K562 (cell line): Measurements from ENCODE around the gene CASR. TPM values are rescaled to one million over a fixed set of nuclear protein-coding genes. Genes with fewer than 3 reads are reported as not detected.
A peak's percentile ranks its signal among the peaks of the same experiment; 100 is the strongest.

ENCODE experiments used
- ATAC-seq: fragments of 200-7000 bp; cut with Tn5 transposase; 3 replicates; pipeline ENCODE4 v1.9.1; 2020; ENCODE audit warnings: moderate library complexity
- BruUV-seq: library from RNA; stranded (reverse); fragments of 400-500 nt; replicated peaks from 2 replicates; lab custom pipeline; 2021; lab: Mats Ljungman, UMichigan
- CTCF ChIA-PET: fragments of 300-600 bp; formaldehyde crosslinking; extraction: SDS; loops from one replicate; lab custom pipeline; 2021; ENCODE audit warnings: low intra/inter-chr PET ratio; lab: Yijun Ruan, JAX
- POLR2A ChIA-PET: fragments of 300-600, 350-650 bp; sonication (Branson Sonifier 250); formaldehyde crosslinking; extraction: SDS; loops from one replicate; lab custom pipeline; 2021; ENCODE audit warnings: antibody characterized with exemption, inconsistent platforms; lab: Yijun Ruan, JAX
- DNase-seq, 4 experiments: peaks; one replicate each; pipeline versions ENCODE4 v3.0.0 to v3.0.0-alpha.2; 2011 to 2018; ENCODE audit warnings: low spot score in 3 of 4, mixed read lengths in 3 of 4; ENCODE audit errors: extremely low read depth in 1 of 4
- FAIRE-seq: peaks from 2 replicates; lab custom pipeline; 2011; peaks lifted over from hg19 to GRCh38; lab: Jason Lieb, UNC
- H2AFZ ChIP-seq: 2 replicates; pipeline ENCODE4 v1.6.0; 2011; ENCODE audit warnings: low read depth, low read length, control low read depth, inconsistent platforms
- H3K27ac ChIP-seq: fragments of 200-600 bp; 3 replicates; pipeline ENCODE4 v1.8.0; 2011; ENCODE audit warnings: low read depth, mild to moderate bottlenecking, control low read depth, inconsistent platforms, low read length, moderate library complexity, mixed read lengths; ENCODE audit errors: extremely low read depth
- H3K27me3 ChIP-seq, 2 experiments: fragments of 300-600 bp in 1 of 2; 2 replicates in 1 of 2; 3 replicates in 1 of 2; pipeline versions ENCODE4 v1.6.0 to v1.8.0; 2011; ENCODE audit warnings: inconsistent platforms in 2 of 2, low read length in 2 of 2, mild to moderate bottlenecking in 1 of 2, mixed read lengths in 1 of 2, moderate library complexity in 1 of 2; ENCODE audit not compliant: control insufficient read depth in 2 of 2, insufficient read depth in 2 of 2
- H3K36me3 ChIP-seq: fragments of 300-600 bp; 3 replicates; pipeline ENCODE4 v1.8.0; 2011; ENCODE audit warnings: mild to moderate bottlenecking, low read length, inconsistent platforms; ENCODE audit not compliant: control insufficient read depth, insufficient read depth
- H3K4me1 ChIP-seq, 2 experiments: fragments of 200-600 bp in 1 of 2; replicated peaks in 1 of 2; 2 replicates in 1 of 2; 3 replicates in 1 of 2; pipeline versions ENCODE4 v1.5.1 to v1.8.0; 2011; ENCODE audit warnings: inconsistent platforms in 2 of 2, low read length in 2 of 2, mild to moderate bottlenecking in 1 of 2, mixed read lengths in 1 of 2, moderate library complexity in 1 of 2; ENCODE audit not compliant: control insufficient read depth in 2 of 2, insufficient read depth in 2 of 2
- H3K4me2 ChIP-seq: 2 replicates; pipeline ENCODE4 v1.6.1; 2011; ENCODE audit warnings: low read length, control low read depth, inconsistent platforms, mixed read lengths; ENCODE audit not compliant: insufficient read depth
- H3K4me3 ChIP-seq: fragments of 200-600 bp; sonication (generic), shearing (Covaris generic); 2 replicates; pipeline ENCODE4 v1.5.1; 2016; ENCODE audit warnings: control low read depth, inconsistent platforms
- H3K79me2 ChIP-seq: fragments of 200-600 bp; 3 replicates; pipeline ENCODE4 v1.8.0; 2011; ENCODE audit warnings: low read length, inconsistent platforms; ENCODE audit not compliant: control insufficient read depth, insufficient read depth
- H3K9ac ChIP-seq, 2 experiments: 2 replicates each; pipeline versions ENCODE4 v1.6.0 to v1.6.1; 2011; ENCODE audit warnings: low read depth in 2 of 2, low read length in 2 of 2, control low read depth in 1 of 2, inconsistent platforms in 1 of 2, mild to moderate bottlenecking in 1 of 2, mixed read lengths in 1 of 2; ENCODE audit not compliant: insufficient read depth in 1 of 2
- H3K9me1 ChIP-seq: one replicate; pipeline ENCODE4 v1.6.0; 2011; ENCODE audit warnings: inconsistent platforms, mild to moderate bottlenecking, low read length, moderate library complexity; ENCODE audit not compliant: control insufficient read depth, insufficient read depth
- H3K9me3 ChIP-seq: replicated peaks from 2 replicates; pipeline ENCODE4 v1.5.1; 2011; ENCODE audit warnings: low read depth, low read length, inconsistent platforms; ENCODE audit not compliant: control insufficient read depth, insufficient read depth
- H4K20me1 ChIP-seq: replicated peaks from 2 replicates; pipeline ENCODE4 v1.6.1; 2011; ENCODE audit warnings: low read length, inconsistent platforms, mixed read lengths; ENCODE audit not compliant: control insufficient read depth, insufficient read depth
- CC2D1A ChIP-seq: fragments of 450-650 bp; IDR thresholded peaks from 2 replicates; pipeline ENCODE4 v1.6.1; 2017; ENCODE audit warnings: mild to moderate bottlenecking
- DNMT1 ChIP-seq: fragments of 450-650 bp; IDR thresholded peaks from 2 replicates; pipeline ENCODE4 v1.6.1; 2016; ENCODE audit warnings: antibody characterized with exemption, mild to moderate bottlenecking
- RAD21 ChIP-seq, 2 experiments: fragments of 250-450 bp in 1 of 2; fragments of 450-650 bp in 1 of 2; sonication (Bioruptor Pico) in 1 of 2; formaldehyde crosslinking in 1 of 2; IDR thresholded peaks in 1 of 2; conservative IDR thresholded peaks in 1 of 2; 2 replicates each; pipeline versions ENCODE4 v1.4.0 to v1.8.0; 2020 to 2022; ENCODE audit warnings: mild to moderate bottlenecking in 2 of 2, moderate library complexity in 1 of 2
- WGBS: fragments of 100-300 bp; shearing (Covaris generic); methylation state at CpG from one replicate; pipeline ENCODE4 v1.1.6; 2016; ENCODE audit warnings: low coverage, mixed read lengths; ENCODE audit not compliant: insufficient coverage; ENCODE audit errors: missing lambda C conversion rate; 5-methylcytosine and 5-hydroxymethylcytosine counted together
- in situ Hi-C: fragments of 300-500 bp; cut with MboI; formaldehyde crosslinking; loops from 4 replicates; pipeline ENCODE4 v1.15.0; 2018; ENCODE audit warnings: inconsistent platforms, mixed read lengths
- intact Hi-C: fragments of 100-400 bp; cut with micrococcal nuclease; formaldehyde crosslinking; loops from 2 replicates; pipeline ENCODE4 v1.14.2; 2022
- polyA plus RNA-seq, 8 experiments: library from polyadenylated mRNA; depleted of rRNA in 4 of 8; stranded (reverse) in 5 of 8; unstranded in 3 of 8; fragments of >200 nt; fragmentation: Nextera tagmentation in 2 of 8; fragmentation: Illumina TruSeq in 1 of 8; extraction: Ambion mirVana in 2 of 8; extraction: Trizol in 1 of 8; gene quantifications; 2 replicates each; pipeline versions ENCODE4 v1.2.1 to v1.2.3, GENCODE V29; 2011 to 2014; ENCODE audit warnings: inconsistent platforms in 1 of 8, missing spikeins in 1 of 8
- total RNA-seq, 7 experiments: library from RNA; depleted of rRNA in 6 of 7; stranded (reverse); fragments of >200 nt in 6 of 7; fragmentation: Illumina TruSeq in 2 of 7; extraction: Trizol in 2 of 7; gene quantifications; 2 replicates each; pipeline versions ENCODE4 v1.2.1 to v1.2.3, GENCODE V29; 2011 to 2021; ENCODE audit warnings: low replicate concordance in 1 of 7

The CASR gene
- total and polyA plus RNA-seq, 9 of the 15 experiments (the other 6 are each of a cell fraction or from before 2014, with no cell fraction given), result not detected

- no peak for TF ChIP-seq CC2D1A
- TF ChIP-seq, all 486 proteins: peak for 0
Observed at GRCh38 chr3:122235147-122235546, 51.7 kb downstream of the CASR start (continued).

GRCh38 chr3:122239112-122239511 is 55.6 kb downstream of the CASR start:
- Histone ChIP-seq H4K20me1 (no peaks in the 10 kb centered on the region), H3K9ac (no peak overlapping the region), H3K4me2 (no peak overlapping the region), H3K4me1 (no peaks in the 10 kb centered on the region), H2AFZ (no peak overlapping the region), H3K4me3 (no peak overlapping the region), H3K36me3 (no peaks in the 10 kb centered on the region), H3K27me3 (peaks cover 0 to 7% of the 10 kb centered on the region in 2 experiments; a peak in 1 of 5 replicates), H3K9me1 (no peaks in the 10 kb centered on the region), H3K79me2 (no peaks in the 10 kb centered on the region), H3K9me3 (no peaks in the 10 kb centered on the region), H3K27ac (no peak overlapping the region)
- BruUV-seq, result no TSS peak
- POLR2A ChIA-PET, result interaction anchor here (0.5 to 0.7 kb wide), 2 partner anchors 31 to 1272 kb away, joined by 3 to 5 read pairs; no protein-coding TSS in a partner anchor
- ATAC-seq (no peak), DNase-seq (no peak), FAIRE-seq (no peak)
- intact Hi-C loops (no loop called here), in situ Hi-C loops (no loop called here)
- WGBS, result 0% methylated on average over 2 of the region's 2 CpGs
- no peak for TF ChIP-seq DNMT1
- TF ChIP-seq RAD21 (CRISPR knock-in tag; conservative IDR thresholded peaks at IDR 0.05 in 1 of 2, IDR thresholded peaks at IDR 0.05 in 1 of 2), result 0 out of 4 replicates have a peak, but pooled peaks of 1 of the 2 experiments have one; percentile 9
- CTCF ChIA-PET, result no interaction called here
